Astrocyte (in vitro differentiated cells and primary cell): Measurements from ENCODE around the gene ARHGAP6.

ENCODE experiments used
- CTCF ChIP-seq: IDR thresholded peaks from 2 replicates; pipeline ENCODE4 v1.5.1; 2011; ENCODE audit warnings: low read depth, mild to moderate bottlenecking, inconsistent platforms, low read length, moderate library complexity; ENCODE audit not compliant: insufficient read depth
- EZH2 ChIP-seq: IDR thresholded peaks from 2 replicates; pipeline ENCODE4 v1.6.1; 2012; ENCODE audit warnings: mild to moderate bottlenecking, low read length, inconsistent platforms; ENCODE audit not compliant: insufficient read depth

- TF ChIP-seq CTCF (no peak), EZH2 (no peak)
These were observed 236.1 kb downstream of the ARHGAP6 start for GRCh38 chrX:11429538-11430085.
